ENCODE data around the gene SLC13A5. TPM values are rescaled to one million over a fixed set of nuclear protein-coding genes. Genes with fewer than 3 reads are reported as not detected.

SLC13A5 gene
- 1 to 10 TPM in 1 of 4 donors, under 1 TPM in 1, not detected in 2; 0.61 to 2.8 TPM for total RNA-seq

GRCh38 chr17:6713130-6713917, at the start of gene SLC13A5:
SLC13A5 (minus strand) TSS chr17:6713369; CDS start chr17:6713333, 36 bp downstream.
- DNase-seq = no peak
- Histone ChIP-seq H3K9me3 (peaks cover 0 to 6% of the 10 kb centered on the region in 2 donors), H3K27ac (no peak within 1 kb of the TSS), H3K4me1 (no peaks in the 10 kb centered on the region), H3K4me3 (peak within 1 kb of the TSS in 1 of 2 donors; percentile 14), H3K27me3 (peaks cover 0 to 9% of the 10 kb centered on the region in 2 donors), H3K36me3 (no peaks in the 10 kb centered on the region)
- TF ChIP-seq, protein P1, sequence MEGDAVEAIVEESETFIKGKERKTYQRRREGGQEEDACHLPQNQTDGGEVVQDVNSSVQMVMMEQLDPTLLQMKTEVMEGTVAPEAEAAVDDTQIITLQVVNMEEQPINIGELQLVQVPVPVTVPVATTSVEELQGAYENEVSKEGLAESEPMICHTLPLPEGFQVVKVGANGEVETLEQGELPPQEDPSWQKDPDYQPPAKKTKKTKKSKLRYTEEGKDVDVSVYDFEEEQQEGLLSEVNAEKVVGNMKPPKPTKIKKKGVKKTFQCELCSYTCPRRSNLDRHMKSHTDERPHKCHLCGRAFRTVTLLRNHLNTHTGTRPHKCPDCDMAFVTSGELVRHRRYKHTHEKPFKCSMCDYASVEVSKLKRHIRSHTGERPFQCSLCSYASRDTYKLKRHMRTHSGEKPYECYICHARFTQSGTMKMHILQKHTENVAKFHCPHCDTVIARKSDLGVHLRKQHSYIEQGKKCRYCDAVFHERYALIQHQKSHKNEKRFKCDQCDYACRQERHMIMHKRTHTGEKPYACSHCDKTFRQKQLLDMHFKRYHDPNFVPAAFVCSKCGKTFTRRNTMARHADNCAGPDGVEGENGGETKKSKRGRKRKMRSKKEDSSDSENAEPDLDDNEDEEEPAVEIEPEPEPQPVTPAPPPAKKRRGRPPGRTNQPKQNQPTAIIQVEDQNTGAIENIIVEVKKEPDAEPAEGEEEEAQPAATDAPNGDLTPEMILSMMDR (IDR thresholded peaks at IDR 0.05) = peak in 3 of 4 experiments; percentile 6 to 29 (median 26)
- TF ChIP-seq POLR2A (IDR thresholded peaks at IDR 0.05) = no peak
- intact Hi-C loops (cut with DNase I; ENCODE audit: low total_unique reads) = no loop called here

DNA sequence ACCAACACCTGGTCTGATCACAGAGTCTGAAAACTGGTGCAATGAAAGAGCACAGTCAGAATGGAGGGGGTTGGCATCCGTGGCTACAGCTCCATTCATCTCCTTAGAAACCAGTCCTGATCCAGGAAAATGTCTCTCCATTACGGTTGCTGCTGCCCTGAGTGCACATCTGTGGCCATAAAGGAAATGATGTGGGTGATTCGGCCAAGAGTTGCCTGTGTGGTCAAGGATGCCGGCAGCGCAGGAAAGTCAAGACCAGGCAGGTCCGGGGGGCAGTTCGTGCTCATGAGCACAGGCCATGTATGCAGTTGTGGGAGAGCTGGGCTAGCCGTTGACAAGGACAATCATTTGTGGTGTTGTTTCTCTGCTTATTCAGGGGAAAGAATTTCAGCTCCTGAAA, 48.6 kb upstream of the SLC13A5 start:
- Histone ChIP-seq H3K27me3 (no peaks in the 10 kb centered on the region), H3K4me3 (no peak overlapping the region), H3K9me3 (no peaks in the 10 kb centered on the region), H3K4me1 (peaks cover 0 to 5% of the 10 kb centered on the region in 2 donors), H3K27ac (no peak overlapping the region), H3K36me3 (no peaks in the 10 kb centered on the region)
- TF ChIP-seq POLR2A (IDR thresholded peaks at IDR 0.05) = no peak
- intact Hi-C loops (cut with DNase I; ENCODE audit: low total_unique reads) = no loop called here
- no peak for DNase-seq

DNA sequence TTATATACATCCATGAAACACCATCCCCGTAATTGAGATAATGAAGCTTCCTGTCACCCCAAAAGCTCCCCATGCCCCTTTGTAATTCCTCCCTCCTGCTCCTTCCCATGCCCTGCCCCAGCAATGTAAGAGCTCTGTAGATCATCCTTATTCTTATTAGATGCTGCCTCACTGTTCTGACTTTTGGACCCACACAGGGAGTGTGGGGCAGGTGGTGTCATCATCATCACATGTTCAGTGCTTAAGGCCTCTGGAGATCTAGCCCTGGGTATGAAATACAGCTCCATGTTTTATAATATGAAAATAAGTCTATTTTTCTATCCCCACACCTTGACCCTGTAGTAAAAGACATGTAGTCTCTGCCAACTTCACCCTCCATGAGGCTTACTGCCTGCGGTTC, 44.6 kb upstream of the SLC13A5 start:
- no peak for DNase-seq
- no peak overlapping the region for H3K27ac ChIP-seq
- no peak overlapping the region for H3K4me3 ChIP-seq
- no peak for TF ChIP-seq POLR2A (IDR thresholded peaks at IDR 0.05)
- TF ChIP-seq, protein P1 (IDR thresholded peaks at IDR 0.05) = no peak
- intact Hi-C loops (cut with DNase I; ENCODE audit: low total_unique reads) = no loop called here
- peaks cover 0 to 6% of the 10 kb centered on the region in 2 donors for H3K4me1 ChIP-seq
- no peaks in the 10 kb centered on the region for H3K9me3 ChIP-seq
- no peaks in the 10 kb centered on the region for H3K36me3 ChIP-seq
- no peaks in the 10 kb centered on the region for H3K27me3 ChIP-seq

DNA sequence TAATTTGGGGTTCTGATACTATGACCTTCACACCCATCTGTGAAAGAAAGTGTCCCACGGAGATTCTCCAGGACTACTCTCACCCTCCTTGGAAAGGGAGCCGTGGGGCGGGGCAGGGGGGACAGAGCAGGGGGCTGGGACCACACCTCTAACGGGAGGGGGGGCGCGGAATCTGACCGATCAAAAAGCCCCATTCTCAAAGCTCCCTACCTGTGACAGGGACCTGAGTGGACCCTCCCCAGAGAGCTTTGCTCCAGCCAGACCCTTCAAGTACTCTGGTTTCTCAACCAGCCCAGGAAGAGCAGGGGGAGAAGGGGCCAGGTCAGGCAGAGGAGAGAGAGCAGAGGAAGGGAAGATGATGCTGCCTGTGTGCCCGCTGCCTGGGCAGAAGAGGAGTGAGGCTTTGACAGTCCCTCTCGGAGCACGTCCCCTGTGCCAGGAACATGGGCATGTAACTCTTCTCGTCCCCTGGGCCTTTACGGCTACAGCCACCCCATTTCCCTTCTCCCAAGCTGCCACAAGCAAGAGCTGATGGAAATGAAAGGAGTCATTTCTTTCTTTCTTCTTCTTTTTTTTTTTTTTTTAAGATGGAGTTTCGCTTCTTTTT, 43.4 kb upstream of the SLC13A5 start:
- H3K36me3 ChIP-seq = no peaks in the 10 kb centered on the region
- DNase-seq = no peak
- TF ChIP-seq, protein P1 (IDR thresholded peaks at IDR 0.05) = no peak
- no peak for TF ChIP-seq POLR2A (IDR thresholded peaks at IDR 0.05)
- peak overlapping the region; percentile 59 to 61 for H3K4me3 ChIP-seq
- peak overlapping the region; percentile 89 to 93 for H3K27ac ChIP-seq
- H3K9me3 ChIP-seq = no peaks in the 10 kb centered on the region
- H3K4me1 ChIP-seq = peaks cover 0 to 14% of the 10 kb centered on the region in 2 donors
- intact Hi-C loops (cut with DNase I; ENCODE audit: low total_unique reads) = no loop called here
- no peaks in the 10 kb centered on the region for H3K27me3 ChIP-seq

DNA sequence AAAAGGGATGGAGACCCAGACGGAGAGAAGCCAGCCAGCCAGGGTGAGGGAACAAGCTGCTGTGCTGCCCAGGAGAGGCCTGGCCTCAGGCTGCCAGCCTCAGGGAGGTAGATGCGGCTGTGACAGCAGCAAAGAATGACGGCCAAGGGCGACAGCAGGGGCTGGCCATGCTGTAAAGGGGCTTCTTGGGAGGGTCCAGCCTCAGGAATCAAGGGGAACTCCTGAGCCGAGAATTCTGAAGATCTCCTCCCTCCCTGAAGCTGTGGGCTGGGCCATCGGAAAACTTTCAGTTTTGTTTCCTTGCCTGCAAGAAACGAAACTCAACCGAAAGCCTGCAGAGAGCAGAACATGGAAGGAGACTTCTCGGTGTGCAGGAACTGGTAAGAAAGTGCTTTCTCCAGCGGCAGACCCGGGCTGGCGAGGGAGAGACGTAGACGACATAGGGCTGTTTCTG, 42.6 kb upstream of the SLC13A5 start, which contains the start of gene XAF1:
Gene XAF1 (plus strand): TSS at position 316 of the 454 bp plus-strand sequence. CDS start 33 bp downstream, at position 349.
- Histone ChIP-seq H3K4me3 (peak within 1 kb of the TSS; percentile 59 to 61), H3K9me3 (no peaks in the 10 kb centered on the region), H3K27me3 (no peaks in the 10 kb centered on the region), H3K36me3 (no peaks in the 10 kb centered on the region), H3K4me1 (peaks cover 0 to 14% of the 10 kb centered on the region in 2 donors), H3K27ac (peak within 1 kb of the TSS; percentile 89 to 93)
- TF ChIP-seq POLR2A (IDR thresholded peaks at IDR 0.05) = no peak
- TF ChIP-seq, protein P1 (IDR thresholded peaks at IDR 0.05) = no peak
- intact Hi-C loops (cut with DNase I; ENCODE audit: low total_unique reads) = no loop called here
- DNase-seq = peak; percentile 36 to 45
